Cardiac septum (tissue), 1 donor: ENCODE results near the gene UNC13B. TPM values are rescaled to one million over a fixed set of nuclear protein-coding genes. Genes with fewer than 3 reads are reported as not detected.

Source experiments
- DNase-seq: peaks from one replicate; pipeline ENCODE4 v3.0.0-alpha.2; 2020; ENCODE audit warnings: low spot score
- intact Hi-C: fragments of 100-400 bp; cut with DNase I; formaldehyde crosslinking; loops from one replicate; pipeline ENCODE4 v1.14.0; 2022
- total RNA-seq: library from RNA; stranded (reverse); fragmentation: NEBNext Ultra II Directional; extraction: Animal tissue kit (Norgen Biotek cat#: 25700); gene quantifications from one replicate; pipeline ENCODE4 v1.2.1, GENCODE V29; 2021
- donor health status: DM: no; HTN: no; CAD: no.

UNC13B gene
- total RNA-seq, 1 donor from 2014 or later, result 24.7 TPM

GRCh38 chr9:35448496-35448895 is 286.7 kb downstream of the UNC13B start:
- intact Hi-C loops, result no loop called here
- DNase-seq, result no peak

GRCh38 chr9:35452481-35452880 is 290.7 kb downstream of the UNC13B start:
- no peak for DNase-seq
- intact Hi-C loops, result no loop called here

- intact Hi-C loops, result no loop called here
- DNase-seq, result no peak
Measured at GRCh38 chr9:35453786-35454185, 292.0 kb downstream of the UNC13B start.

Other genes with a start within 250 kb of the UNC13B start
- 0.57 TPM for gene PHF24, start 203.7 kb upstream of the UNC13B start, total RNA-seq
- 133 TPM for gene DNAJB5, start 172.3 kb upstream of the UNC13B start, total RNA-seq
- gene VCP, start 89.4 kb upstream of the UNC13B start, total RNA-seq, result 309 TPM
- 5.6 TPM for gene FANCG, start 82.1 kb upstream of the UNC13B start, total RNA-seq
- gene PIGO, start 65.4 kb upstream of the UNC13B start, total RNA-seq, result 9.3 TPM
- 95.2 TPM for gene STOML2, start 58.9 kb upstream of the UNC13B start, total RNA-seq
- 20.0 TPM for gene ATOSB, start 46.1 kb upstream of the UNC13B start, total RNA-seq